ENCODE data around the gene MAP1LC3B.

DNA sequence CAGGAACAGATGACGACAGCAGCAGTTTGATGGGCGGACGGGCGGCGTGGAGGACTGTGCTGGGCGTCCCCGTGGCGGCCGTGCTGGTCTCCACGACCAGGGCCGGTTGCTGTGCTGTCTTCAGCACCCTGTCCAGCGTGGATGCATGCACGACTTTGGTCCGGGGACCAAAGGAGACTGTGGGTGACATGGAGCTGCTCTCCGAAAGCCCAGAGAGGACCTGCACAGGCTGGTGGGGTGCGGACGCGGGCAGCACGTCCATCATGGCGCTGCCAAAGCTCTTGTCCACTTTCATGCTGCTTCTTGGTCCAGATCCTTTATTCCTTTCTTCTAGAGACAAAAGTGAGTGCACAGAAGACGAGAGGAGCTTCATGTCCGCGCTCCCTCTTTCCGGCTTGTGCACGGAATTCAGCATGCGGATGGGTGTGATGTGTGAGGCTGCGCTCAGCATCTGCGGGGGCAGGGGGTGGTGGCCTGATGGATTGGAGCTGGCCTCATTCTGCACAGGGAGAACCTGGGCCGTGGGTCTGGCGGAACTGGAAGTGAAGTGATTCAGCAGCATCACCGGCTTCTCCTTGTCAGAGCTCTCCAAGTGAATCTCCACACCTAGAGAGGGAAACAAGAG is 20.3 kb downstream of the MAP1LC3B start:
- TF ChIP-seq CTCF (conservative IDR thresholded peaks at IDR 0.05) = no peak
- TF ChIP-seq EZH2 (IDR thresholded peaks at IDR 0.05; ENCODE audit: low read depth) = no peak
